ENCODE results near the gene PSMD2.

DNA sequence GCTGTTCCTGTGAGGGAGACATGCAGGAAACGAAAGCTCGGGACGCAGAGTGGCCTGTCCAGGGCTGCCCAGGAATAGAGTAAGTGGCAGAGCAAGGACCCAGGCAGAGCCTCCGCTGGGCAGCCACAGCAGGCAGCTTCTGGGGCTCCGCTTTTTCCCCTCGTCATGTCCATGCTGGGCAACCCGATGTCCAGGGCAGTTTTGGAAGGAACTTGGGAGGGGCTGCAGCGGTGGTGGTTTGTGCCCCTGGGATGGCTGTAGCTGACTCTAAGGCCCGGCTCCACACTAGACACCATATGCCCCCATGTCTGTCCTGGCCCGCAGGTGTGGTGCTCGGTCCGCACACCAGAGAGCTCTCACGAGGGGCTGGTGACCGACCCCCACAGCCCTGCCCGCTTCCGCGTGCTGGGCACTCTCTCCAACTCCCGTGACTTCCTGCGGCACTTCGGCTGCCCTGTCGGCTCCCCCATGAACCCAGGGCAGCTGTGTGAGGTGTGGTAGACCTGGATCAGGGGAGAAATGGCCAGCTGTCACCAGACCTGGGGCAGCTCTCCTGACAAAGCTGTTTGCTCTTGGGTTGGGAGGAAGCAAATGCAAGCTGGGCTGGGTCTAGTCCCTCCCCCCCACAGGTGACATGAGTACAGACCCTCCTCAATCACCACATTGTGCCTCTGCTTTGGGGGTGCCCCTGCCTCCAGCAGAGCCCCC, 7.1 kb upstream of the PSMD2 start:
- TF ChIP-seq, protein P1, sequence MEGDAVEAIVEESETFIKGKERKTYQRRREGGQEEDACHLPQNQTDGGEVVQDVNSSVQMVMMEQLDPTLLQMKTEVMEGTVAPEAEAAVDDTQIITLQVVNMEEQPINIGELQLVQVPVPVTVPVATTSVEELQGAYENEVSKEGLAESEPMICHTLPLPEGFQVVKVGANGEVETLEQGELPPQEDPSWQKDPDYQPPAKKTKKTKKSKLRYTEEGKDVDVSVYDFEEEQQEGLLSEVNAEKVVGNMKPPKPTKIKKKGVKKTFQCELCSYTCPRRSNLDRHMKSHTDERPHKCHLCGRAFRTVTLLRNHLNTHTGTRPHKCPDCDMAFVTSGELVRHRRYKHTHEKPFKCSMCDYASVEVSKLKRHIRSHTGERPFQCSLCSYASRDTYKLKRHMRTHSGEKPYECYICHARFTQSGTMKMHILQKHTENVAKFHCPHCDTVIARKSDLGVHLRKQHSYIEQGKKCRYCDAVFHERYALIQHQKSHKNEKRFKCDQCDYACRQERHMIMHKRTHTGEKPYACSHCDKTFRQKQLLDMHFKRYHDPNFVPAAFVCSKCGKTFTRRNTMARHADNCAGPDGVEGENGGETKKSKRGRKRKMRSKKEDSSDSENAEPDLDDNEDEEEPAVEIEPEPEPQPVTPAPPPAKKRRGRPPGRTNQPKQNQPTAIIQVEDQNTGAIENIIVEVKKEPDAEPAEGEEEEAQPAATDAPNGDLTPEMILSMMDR (IDR thresholded peaks at IDR 0.05; ENCODE audit: low read depth, low read length) = no peak
- no peak for TF ChIP-seq EZH2phosphoT487 (IDR thresholded peaks at IDR 0.05; ENCODE audit: low read depth)
